Right lobe of liver (tissue), 4 donors: ENCODE results near the gene SLC35B4.

ENCODE experiments used
- POLR2A ChIP-seq: fragments of 450-650 bp; IDR thresholded peaks from one replicate; pipeline ENCODE4 v1.6.1; 2017; ENCODE audit warnings: antibody characterized with exemption, mild to moderate bottlenecking
- TF ChIP-seq, protein P1 (sequence below), 4 donors: fragments of 200-600 bp in 3 of 4; fragments of 450-650 bp in 1 of 4; IDR thresholded peaks; one replicate each; pipeline versions ENCODE4 v1.5.1 to v1.8.0; 2016 to 2022; ENCODE audit warnings: antibody characterized with exemption in 4 of 4, mild to moderate bottlenecking in 2 of 4
- donor health status: DM: no; HTN: no; CAD: no.
- donor health status: DM: no; HTN: no; CAD: no.
- donor health status: DM: no; HTN: yes; CAD: no.

- TF ChIP-seq, protein P1, sequence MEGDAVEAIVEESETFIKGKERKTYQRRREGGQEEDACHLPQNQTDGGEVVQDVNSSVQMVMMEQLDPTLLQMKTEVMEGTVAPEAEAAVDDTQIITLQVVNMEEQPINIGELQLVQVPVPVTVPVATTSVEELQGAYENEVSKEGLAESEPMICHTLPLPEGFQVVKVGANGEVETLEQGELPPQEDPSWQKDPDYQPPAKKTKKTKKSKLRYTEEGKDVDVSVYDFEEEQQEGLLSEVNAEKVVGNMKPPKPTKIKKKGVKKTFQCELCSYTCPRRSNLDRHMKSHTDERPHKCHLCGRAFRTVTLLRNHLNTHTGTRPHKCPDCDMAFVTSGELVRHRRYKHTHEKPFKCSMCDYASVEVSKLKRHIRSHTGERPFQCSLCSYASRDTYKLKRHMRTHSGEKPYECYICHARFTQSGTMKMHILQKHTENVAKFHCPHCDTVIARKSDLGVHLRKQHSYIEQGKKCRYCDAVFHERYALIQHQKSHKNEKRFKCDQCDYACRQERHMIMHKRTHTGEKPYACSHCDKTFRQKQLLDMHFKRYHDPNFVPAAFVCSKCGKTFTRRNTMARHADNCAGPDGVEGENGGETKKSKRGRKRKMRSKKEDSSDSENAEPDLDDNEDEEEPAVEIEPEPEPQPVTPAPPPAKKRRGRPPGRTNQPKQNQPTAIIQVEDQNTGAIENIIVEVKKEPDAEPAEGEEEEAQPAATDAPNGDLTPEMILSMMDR (IDR thresholded peaks at IDR 0.05): no peak
- TF ChIP-seq POLR2A: no peak
Measured at GRCh38 chr7:134245253-134245652, 71.5 kb downstream of the SLC35B4 start.
